Skeletal muscle tissue (tissue), 4 donors: ENCODE measurements around the gene FADS2. TPM values are rescaled to one million over a fixed set of nuclear protein-coding genes. Genes with fewer than 3 reads are reported as not detected.

Experiments used
- H3K27ac ChIP-seq: one replicate; pipeline ENCODE4 v1.7.0; 2013; ENCODE audit warnings: mild to moderate bottlenecking, low read depth, low read length, inconsistent platforms
- H3K27me3 ChIP-seq, 3 donors: one replicate each; pipeline ENCODE4 v1.7.0; 2013; ENCODE audit warnings: low read length in 3 of 3; ENCODE audit not compliant: control insufficient read depth in 3 of 3, insufficient read depth in 3 of 3
- H3K36me3 ChIP-seq, 3 donors: one replicate each; pipeline ENCODE4 v1.7.0; 2013; ENCODE audit warnings: low read length in 3 of 3; ENCODE audit not compliant: control insufficient read depth in 3 of 3, insufficient read depth in 3 of 3
- H3K4me1 ChIP-seq, 3 donors: one replicate each; pipeline ENCODE4 v1.7.0; 2013; ENCODE audit warnings: low read length in 3 of 3, mild to moderate bottlenecking in 3 of 3; ENCODE audit not compliant: control insufficient read depth in 3 of 3, insufficient read depth in 3 of 3
- H3K4me3 ChIP-seq, 3 donors: one replicate each; pipeline ENCODE4 v1.7.0; 2013; ENCODE audit warnings: low read length in 3 of 3
- H3K9ac ChIP-seq, 3 donors: one replicate each; pipeline ENCODE4 v1.7.0; 2013; ENCODE audit warnings: low read length in 3 of 3, mild to moderate bottlenecking in 3 of 3, moderate library complexity in 2 of 3, low read depth in 1 of 3
- H3K9me3 ChIP-seq, 3 donors: one replicate each; pipeline ENCODE4 v1.7.0; 2013; ENCODE audit warnings: low read length in 3 of 3; ENCODE audit not compliant: control insufficient read depth in 3 of 3
- total RNA-seq: library from RNA; depleted of rRNA; stranded (reverse); fragments of >200 nt; gene quantifications from one replicate; pipeline ENCODE4 v1.2.3, GENCODE V29; 2014
- donor health status: Osteomylitis.

Gene FADS2
- total RNA-seq, 1 donor from 2014 or later: 41.2 TPM

DNA sequence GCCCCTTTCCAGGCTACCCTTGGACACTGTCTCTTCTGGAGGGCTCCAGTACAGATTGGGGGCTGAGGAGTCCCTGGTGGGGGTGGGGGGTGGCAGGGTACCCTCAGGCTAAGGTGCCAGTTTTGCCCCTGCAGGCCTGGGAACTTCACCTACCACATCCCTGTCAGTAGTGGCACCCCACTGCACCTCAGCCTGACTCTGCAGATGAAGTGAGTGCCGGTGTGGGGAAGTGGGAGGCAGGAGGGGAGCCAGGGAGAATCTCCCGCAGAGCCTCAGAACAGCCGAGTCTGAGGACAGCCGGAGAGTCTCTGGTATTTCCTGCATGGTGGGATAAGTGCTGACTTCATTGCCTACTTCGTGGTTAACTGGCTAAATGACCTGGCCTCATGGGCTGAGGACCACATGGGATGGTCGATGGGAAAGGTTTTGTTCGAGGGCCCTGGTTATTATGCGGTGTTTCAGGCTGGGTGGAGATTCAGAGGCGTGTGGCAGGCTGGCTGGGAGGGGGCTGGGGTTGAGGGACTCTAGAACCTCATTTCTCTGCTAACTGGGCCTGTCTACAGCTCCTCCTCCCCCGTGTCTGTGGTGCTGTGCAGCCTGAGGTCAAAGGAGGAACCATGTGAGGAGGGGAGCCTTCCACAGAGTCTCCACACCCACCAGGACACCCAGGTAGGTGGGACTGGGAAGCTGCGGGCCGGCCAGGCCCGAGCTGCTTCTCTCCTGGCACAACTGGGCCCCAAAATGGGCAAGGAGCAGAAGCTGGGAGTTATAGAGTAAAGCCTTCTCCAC lies 44.2 kb upstream of the FADS2 start:
- Histone ChIP-seq H3K4me1 (no peaks in the 10 kb centered on the region), H3K9me3 (no peaks in the 10 kb centered on the region), H3K9ac (no peak overlapping the region), H3K27me3 (peaks cover under 1 to 3% (median under 1%) of the 10 kb centered on the region in 3 donors), H3K36me3 (peaks cover 31 to 41% (median 37%) of the 10 kb centered on the region in 3 donors), H3K27ac (no peak overlapping the region), H3K4me3 (no peak overlapping the region)

DNA sequence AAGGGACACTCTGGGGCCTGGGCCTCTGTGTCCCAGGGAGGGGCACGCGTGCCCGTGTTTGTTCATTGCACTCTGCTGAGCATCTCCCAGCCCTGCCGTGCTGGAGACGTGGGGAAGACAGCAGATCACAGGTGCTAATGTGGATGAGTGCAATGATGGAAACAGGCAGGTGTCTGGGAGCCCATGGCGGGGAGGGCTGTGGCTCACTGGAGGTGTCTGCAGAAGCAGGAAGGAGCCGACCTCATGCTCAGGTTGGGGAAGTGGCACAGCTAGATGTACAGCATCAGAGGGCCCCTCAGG lies 43.6 kb upstream of the FADS2 start:
- peaks cover 37 to 47% (median 43%) of the 10 kb centered on the region in 3 donors for H3K36me3 ChIP-seq

DNA sequence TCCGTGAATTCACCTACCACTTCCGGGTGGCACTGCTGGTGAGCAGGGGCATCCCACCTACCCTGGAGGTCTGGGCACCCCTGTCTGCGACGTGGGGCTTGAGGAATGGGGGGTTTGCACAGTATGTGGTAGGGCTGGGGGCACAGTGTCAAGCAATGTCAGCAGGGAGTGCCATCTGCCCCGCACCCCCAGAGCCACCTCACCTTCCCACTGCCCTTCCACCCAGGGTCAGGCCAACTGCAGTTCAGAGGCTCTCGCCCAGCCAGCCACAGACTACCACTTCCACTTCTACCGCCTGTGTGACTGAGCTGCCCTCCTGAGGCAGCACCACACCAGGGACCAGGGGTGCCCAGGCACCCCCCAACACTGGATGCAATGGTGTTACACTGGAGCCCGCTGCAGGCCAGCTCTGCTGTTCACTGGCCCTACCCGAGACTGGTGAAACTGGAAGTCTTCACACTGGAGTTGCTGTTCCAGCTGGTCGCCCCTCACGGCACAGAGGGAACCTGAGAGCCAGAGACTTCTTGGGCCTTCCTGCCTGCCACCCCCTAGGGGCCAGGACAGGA lies 42.2 kb upstream of the FADS2 start:
- Histone ChIP-seq H3K4me3 (no peak overlapping the region), H3K9ac (no peak overlapping the region), H3K4me1 (peaks cover 0 to 4% (median 0%) of the 10 kb centered on the region in 3 donors), H3K9me3 (no peaks in the 10 kb centered on the region), H3K27ac (no peak overlapping the region), H3K27me3 (no peaks in the 10 kb centered on the region), H3K36me3 (peaks cover 47 to 54% (median 53%) of the 10 kb centered on the region in 3 donors)

More for the DNA sequence above, 43.6 kb upstream of the FADS2 start:
- Histone ChIP-seq H3K27ac (no peak overlapping the region), H3K27me3 (peaks cover 0 to 3% (median 0%) of the 10 kb centered on the region in 3 donors), H3K9ac (no peak overlapping the region), H3K4me1 (no peaks in the 10 kb centered on the region), H3K9me3 (no peaks in the 10 kb centered on the region), H3K4me3 (no peak overlapping the region)

DNA sequence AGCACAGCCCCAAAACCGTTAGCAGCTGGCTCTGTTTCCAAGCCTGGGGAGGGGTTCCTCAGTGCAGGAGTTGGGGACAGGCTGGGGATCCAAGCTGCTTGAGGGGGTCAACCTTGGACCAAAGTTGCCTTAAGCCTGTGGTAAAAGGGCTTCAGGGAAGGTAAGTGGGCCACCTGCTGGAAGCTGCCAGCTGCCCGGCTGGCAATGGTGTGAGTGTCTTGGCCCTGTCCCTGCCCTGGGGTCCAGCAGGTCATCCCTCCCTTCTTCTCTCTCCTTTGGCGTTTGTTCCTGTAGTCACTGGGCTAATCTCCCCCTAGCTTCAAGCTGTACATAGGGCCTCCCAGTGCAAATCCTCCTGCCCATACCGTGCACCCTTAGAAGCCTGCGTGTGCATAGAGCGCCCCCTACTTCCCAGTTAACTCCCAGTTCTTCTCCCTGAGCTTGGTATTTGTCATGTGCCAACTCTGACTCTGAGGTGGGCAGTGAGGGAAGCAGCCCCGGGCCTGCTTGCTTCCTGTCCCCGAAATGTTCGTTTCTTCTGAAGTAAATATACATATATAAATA lies 40.1 kb upstream of the FADS2 start:
- no peaks in the 10 kb centered on the region for H3K27me3 ChIP-seq
- peaks cover 4 to 16% (median 8%) of the 10 kb centered on the region in 3 donors for H3K4me1 ChIP-seq
- H3K9ac ChIP-seq: peak overlapping the region in 1 of 3 donors; percentile 8
- peaks cover 47 to 54% (median 53%) of the 10 kb centered on the region in 3 donors for H3K36me3 ChIP-seq
- no peak overlapping the region for H3K27ac ChIP-seq
- no peak overlapping the region for H3K4me3 ChIP-seq
- H3K9me3 ChIP-seq: no peaks in the 10 kb centered on the region

DNA sequence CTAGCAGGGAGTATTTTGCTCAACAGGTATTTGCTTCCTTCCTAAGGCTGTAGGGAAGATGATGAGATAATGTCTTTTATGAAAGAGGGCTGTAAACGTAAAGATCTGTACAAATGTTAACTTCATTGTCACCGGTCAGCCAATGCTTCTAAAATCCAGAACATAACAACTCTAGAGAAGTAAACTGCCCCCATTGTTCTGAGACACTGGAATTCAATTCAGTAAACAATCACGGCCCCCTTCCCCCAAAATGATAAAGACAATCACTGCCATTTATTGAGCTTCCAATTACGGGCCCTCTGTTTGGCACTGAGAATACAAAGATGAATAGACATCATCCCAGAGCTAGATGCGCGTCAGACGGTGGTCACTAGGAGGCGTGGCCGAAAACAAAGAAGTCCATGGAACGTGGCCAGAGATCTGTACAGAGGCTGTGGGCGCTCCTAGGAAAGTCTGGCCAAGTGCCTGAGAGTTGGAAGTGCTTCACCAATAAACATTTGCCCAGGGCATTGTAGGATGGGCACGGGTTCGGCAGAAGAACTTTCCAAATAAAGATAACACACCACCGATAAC lies 36.3 kb upstream of the FADS2 start:
- Histone ChIP-seq H3K4me3 (peak overlapping the region; percentile 85 to 98 (median 96)), H3K4me1 (peaks cover 12 to 20% (median 15%) of the 10 kb centered on the region in 3 donors), H3K27ac (peak overlapping the region; percentile 92), H3K9me3 (no peaks in the 10 kb centered on the region), H3K27me3 (no peaks in the 10 kb centered on the region), H3K9ac (peak overlapping the region; percentile 93 to 98 (median 95)), H3K36me3 (peaks cover 38 to 43% (median 39%) of the 10 kb centered on the region in 3 donors)

DNA sequence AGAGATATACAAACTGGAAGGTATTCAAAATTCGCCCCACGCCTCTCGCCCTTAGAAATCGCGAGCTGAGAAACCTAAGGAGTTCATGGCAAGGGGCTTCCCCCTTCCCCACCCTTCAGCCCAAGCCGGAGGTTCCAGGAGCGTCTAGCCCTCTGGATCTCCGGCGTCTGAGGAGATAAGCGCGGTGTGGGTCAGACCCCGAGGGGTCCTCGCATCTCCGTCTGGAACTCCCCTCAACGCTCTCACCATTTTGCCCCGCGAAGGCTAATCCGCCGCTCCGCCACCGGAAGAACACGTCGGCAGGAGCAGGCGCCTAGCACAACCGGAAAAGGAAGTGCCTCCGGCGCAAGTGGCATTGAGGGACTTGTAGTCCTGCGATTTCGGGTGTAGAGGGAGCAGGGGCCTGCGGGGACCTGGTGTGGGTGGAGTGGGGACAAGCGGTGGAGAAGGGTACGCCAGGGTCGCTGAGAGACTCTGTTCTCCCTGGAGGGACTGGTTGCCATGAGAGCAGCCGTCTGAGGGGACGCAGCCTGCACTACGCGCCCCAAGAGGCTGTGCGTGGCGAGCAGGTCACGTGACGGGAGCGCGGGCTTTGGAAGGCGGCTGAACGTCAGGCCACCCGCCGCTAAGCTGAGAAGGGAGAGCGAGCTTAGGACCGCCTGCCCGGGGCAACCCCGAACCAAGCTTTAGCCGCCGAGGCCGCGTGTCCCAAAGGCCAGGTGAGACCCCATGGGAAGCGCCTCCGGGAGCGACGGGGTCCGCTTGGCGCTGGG lies 35.6 kb upstream of the FADS2 start, which contains the start of the genes FEN1 and TMEM258:
FEN1 (plus strand) TSS at position 602 of the 773 bp plus-strand sequence. CDS start 2,451 bp downstream, outside the sequence.
TMEM258 (minus strand) TSS at position 290 of the 773 bp plus-strand sequence; CDS start at position 249, 41 bp downstream.
- Histone ChIP-seq H3K9ac (peak within 1 kb of the TSS; percentile 93 to 98 (median 95)), H3K36me3 (peaks cover 32 to 37% (median 34%) of the 10 kb centered on the region in 3 donors), H3K27ac (peak within 1 kb of the TSS; percentile 92), H3K9me3 (no peaks in the 10 kb centered on the region), H3K4me3 (peak within 1 kb of the TSS; percentile 85 to 98 (median 96)), H3K27me3 (no peaks in the 10 kb centered on the region), H3K4me1 (peaks cover 12 to 20% (median 15%) of the 10 kb centered on the region in 3 donors)

DNA sequence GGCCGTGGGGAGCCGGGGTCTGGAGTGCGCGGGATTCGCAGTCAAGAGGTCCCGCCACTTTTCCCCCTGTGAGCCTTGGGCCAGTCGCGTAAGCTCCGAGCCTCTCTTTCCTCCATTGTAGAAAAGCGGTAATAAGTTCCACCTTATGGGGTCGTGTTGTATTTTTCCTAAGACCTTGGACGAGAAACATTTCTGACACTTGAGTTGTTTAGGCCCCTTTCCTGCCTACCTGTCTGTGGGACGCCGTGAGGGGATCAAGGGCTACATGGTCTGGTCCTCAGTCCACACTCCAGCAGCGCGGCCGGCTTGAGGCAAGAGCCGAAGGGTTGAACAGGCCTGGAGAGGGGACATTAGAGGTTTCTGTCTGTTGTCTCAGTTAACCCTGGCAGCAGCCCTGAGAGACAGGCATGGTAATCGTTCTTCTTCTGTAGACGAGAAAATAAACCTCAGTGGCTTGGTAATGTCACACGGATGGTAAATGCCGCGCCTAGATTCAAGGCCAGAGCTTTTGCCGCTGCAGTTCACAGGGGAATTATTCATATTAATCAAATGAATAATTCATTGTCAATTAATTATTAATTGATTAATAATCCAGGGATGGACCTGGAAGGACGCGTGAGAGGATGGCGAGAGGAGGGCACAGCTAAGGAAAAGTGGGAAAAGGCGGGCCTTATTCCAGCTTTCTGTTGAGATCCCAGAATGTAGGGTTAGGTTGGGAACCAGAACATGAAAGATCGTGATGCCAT lies 34.8 kb upstream of the FADS2 start:
- Histone ChIP-seq H3K27ac (peak overlapping the region; percentile 92), H3K36me3 (peaks cover 25 to 29% (median 27%) of the 10 kb centered on the region in 3 donors), H3K9me3 (no peaks in the 10 kb centered on the region), H3K4me3 (peak overlapping the region; percentile 85 to 98 (median 96)), H3K9ac (peak overlapping the region; percentile 93 to 98 (median 95)), H3K4me1 (peaks cover 12 to 20% (median 15%) of the 10 kb centered on the region in 3 donors), H3K27me3 (no peaks in the 10 kb centered on the region)

DNA sequence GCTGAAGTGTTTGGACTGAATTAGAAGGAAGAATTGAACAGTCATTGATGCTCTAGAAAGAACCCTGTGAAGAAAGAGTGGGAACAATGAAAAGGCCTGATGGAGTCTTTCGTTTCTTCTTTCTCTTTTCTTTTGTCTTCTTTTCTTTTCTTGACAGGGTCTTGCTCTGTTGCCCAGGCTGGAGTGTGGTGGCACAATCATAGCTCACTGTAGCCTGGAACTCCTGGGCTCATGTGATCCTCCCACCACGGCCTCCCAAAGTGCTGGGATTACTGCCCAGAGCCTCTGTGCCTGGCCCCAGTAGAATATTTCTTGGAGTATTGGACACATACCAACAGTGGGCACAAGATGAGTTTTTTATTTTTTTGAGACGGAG lies 34.3 kb upstream of the FADS2 start:
- Histone ChIP-seq H3K4me1 (peaks cover 12 to 20% (median 15%) of the 10 kb centered on the region in 3 donors), H3K27ac (no peak overlapping the region), H3K36me3 (peaks cover 20 to 25% (median 23%) of the 10 kb centered on the region in 3 donors), H3K9ac (no peak overlapping the region), H3K27me3 (no peaks in the 10 kb centered on the region), H3K4me3 (peak overlapping the region in 1 of 3 donors; percentile 96), H3K9me3 (no peaks in the 10 kb centered on the region)

DNA sequence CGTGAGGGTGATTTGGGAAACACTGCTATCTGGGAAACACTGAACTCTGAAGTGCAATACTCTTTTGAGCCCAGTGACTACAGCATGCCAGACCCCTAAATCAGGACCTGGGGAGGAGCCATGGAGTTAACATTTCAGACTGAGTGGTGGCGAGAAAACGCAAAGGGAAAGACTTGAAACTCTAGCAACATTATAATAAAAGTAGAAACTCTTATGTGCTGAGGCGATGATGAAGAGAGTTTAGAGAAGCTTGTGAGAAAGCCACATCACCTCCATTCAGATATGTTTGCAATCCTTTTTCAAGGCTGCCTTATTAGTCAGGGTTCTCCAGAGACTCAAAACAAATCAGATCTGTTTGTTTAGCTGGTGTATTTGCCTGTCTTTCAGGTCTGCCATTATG lies 33.5 kb upstream of the FADS2 start:
- no peak overlapping the region for H3K27ac ChIP-seq
- H3K9ac ChIP-seq: no peak overlapping the region
- no peaks in the 10 kb centered on the region for H3K27me3 ChIP-seq
- no peaks in the 10 kb centered on the region for H3K9me3 ChIP-seq
- H3K36me3 ChIP-seq: peaks cover 12 to 17% (median 15%) of the 10 kb centered on the region in 3 donors
- no peak overlapping the region for H3K4me3 ChIP-seq
- H3K4me1 ChIP-seq: peaks cover 12 to 20% (median 15%) of the 10 kb centered on the region in 3 donors
